GM21619 (cell line): ENCODE measurements around the gene AFDN.
"Not testable (repeated sequence)": the region's sequence is repeated elsewhere in the genome, so short reads cannot be mapped to it uniquely, and the experiment has no call there.

Experiments used
- ATAC-seq: cut with Tn5 transposase; IDR thresholded peaks from one replicate; pipeline ENCODE4 v1.9.1; 2021; ENCODE audit not compliant: unreplicated experiment

The AFDN gene

DNA sequence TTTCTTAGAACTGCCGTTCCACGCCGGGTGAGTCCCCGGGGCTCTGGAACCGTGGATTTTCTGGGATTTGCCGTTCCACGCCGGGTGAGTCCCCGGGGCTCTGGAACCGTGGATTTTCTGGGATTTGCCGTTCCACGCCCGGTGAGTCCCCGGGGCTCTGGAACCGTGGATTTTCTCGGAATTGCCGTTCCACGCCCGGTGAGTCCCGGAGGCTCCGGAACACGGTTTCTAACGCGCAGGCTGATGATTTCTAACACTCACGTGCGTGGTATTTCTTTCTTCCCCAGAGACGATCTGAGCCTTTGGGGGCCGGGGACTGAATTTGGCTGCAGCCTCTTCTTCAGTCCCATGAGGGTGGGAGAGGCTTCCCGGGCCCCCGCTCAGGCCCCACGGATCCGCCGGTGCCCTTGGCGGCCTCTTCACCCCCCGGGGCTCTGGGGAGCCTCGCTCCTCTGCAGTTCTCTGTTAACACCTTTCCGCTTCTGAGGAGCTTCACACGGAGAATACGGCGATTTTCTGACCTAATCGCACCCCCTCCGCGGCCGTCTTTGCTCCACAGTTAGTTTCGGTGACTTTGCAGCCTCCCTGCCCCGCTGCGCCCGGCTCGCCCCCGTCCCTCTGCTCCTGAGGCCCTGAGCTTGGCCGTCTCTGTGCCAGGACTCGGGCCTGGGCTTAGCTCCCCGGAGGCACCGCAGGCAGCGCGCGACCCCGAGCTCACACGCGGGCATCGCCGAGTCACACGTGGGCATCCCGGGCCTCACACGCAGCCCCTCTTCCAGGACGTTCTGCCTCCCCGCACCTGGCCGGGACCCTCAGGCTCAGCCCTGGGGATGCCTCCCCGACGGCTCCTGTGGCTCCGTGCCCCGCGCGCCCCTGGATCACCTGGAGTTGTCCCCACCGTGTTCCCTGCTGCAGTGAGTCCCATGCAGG, 163.6 kb downstream of the AFDN start:
- ATAC-seq: no peak

DNA sequence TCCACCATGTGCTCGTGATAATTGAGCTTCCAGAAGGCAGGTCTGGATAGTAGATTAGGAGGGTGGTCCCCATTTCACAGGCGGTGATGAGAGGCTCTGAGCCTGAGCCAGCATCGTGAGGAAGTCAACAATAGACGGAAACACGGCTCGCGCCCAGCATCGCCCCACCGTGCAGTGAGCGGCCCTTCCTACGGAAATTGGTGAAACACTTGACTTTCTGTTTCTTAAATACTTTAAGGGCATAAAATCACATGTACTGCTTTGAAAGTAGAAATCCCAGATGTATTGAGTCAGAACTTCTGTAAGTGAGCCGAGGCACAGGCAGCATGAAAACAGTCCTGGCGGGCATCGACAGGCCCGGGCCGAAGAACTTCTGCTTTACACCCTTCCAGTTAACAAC, 166.5 kb downstream of the AFDN start:
- no peak for ATAC-seq

DNA sequence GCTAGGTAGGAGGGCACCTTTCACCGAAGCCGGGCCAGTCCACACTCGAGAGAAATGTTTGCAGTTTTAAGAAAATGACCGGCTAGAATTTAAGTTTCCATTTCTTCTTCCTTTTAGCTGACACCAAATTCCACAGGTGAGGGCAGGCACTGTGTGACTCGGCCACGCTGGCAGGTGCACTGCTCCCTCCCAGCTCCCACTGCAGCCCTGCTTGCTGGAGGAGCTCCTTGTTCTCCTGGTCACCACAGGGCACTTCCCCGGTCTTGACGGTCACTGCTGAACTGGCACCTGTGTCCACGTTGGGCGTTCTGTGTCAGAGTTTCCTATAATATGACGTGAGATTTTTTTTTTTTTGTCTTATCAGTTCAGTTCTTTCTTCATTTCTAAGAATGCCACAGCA, 167.1 kb downstream of the AFDN start:
- no peak for ATAC-seq

DNA sequence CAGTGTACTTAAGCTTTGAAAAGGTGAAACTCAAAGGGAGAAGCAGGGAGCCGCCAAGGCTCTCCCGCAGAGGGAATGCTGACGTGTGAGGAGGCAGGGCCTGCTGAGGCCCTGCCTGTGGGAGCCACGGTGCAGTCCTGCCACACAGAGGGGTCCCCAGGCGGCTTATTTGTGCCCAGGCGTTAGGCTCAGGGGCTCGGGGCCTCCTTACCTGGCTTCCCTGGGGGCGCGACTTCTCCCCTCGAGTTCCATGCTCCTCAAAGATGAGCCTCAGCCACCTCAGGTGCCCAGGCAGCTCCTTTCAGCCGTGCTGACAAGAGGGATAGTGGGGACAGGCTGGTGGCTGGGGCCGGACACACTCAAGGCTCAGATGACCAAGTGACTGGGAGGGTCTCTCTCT, 168.6 kb downstream of the AFDN start:
- no peak for ATAC-seq

DNA sequence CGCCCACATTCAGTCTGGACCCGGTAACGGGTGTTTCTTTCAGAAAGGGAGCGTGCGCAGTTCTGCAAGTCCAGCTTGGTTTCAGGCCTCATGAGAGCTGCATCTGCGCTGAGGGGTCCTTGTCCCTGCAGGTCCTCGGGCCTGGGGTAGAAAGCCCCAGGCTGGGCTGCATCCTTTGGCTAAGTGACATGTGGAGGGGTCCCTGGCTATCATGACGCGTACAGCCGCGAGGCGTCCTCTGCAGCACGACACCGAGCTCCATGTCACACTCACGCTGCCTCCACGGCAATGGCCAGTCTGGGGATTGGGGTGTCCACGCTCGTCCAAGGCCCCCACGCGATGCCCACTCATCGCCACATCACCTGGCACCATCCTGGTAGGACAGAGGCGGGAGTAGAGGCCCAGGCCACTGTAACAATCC, 169.0 kb downstream of the AFDN start:
- no peak for ATAC-seq

DNA sequence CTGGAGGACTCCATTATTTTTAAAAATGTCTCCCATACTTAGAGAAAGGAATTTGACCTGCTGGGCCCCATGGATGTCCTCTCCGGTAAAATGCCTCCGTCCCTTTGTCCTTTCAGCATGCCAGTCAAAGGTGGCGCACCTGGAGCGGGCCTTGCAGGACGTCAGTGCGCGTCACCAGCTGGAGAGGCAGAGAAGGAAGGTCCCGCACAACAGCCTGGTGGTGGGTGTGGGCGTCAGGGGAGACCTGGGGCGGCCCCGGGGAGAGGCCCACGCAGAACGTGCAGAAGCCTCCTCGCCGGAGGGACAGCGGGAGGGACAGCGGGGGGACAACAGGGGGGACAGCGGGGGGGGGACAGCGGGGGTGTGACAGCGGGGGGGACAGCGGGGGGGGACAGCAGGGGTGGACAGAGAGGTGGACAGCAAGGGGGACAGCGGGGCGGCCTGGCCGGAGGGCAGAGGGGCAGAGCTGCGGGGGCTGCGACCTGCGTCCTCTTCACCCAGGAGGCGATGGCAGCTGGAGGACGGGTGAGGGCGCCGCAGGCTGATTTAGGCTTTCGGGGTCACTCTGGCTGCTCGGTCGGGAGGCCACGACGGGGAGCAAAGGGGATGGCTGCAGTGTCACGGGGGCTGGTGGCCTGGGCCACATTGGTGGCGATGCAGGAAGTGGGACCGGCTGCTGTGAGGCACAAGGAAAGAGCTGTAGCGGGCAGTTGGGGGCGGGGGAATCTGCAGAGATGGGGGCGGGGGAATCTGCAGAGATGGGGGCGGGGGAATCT, 169.9 kb downstream of the AFDN start:
- ATAC-seq: no peak

DNA sequence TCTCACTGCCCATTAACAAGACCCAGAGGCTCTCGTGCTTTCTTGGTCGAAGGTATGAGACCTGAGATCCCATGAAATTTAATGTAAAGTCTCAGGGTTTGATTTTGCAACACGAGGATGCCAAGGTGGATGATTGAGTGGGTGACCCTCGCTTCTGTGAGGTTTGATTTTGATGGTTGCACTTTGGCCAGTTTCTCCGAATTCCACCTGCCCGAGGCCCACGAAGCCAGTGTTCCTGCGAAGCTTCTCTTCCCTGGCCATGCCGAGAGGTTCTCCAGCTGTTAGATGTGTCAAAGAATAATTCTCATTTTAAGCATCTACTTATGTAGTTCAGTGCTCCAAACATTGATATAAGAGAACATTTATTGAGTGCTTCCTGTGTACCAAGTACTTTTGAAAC, 170.9 kb downstream of the AFDN start, which contains the start of gene KIF25:
KIF25 (plus strand) TSS at position 30 of the 400 bp plus-strand sequence. CDS start 31,915 bp downstream, outside the sequence.
- no peak for ATAC-seq

DNA sequence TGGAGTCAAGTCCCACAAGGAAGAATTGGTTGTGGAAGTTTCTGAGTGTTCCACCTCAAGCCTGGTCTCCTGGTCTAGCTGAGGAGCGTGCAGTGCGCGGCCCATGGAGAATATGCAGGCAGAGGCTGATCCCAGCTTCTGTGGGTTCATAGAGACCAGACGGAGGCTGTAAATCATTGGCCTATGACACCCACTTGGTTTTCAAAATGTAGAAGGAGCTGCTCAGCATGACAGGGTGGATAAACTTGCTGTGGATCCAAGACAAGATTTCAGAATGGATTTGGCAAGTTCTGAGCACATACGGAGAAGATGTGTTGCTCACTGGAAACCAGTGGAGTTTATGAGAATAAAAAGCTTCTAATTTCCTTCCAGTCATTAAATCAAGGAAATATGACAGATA, 171.5 kb downstream of the AFDN start:
- no peak for ATAC-seq

DNA sequence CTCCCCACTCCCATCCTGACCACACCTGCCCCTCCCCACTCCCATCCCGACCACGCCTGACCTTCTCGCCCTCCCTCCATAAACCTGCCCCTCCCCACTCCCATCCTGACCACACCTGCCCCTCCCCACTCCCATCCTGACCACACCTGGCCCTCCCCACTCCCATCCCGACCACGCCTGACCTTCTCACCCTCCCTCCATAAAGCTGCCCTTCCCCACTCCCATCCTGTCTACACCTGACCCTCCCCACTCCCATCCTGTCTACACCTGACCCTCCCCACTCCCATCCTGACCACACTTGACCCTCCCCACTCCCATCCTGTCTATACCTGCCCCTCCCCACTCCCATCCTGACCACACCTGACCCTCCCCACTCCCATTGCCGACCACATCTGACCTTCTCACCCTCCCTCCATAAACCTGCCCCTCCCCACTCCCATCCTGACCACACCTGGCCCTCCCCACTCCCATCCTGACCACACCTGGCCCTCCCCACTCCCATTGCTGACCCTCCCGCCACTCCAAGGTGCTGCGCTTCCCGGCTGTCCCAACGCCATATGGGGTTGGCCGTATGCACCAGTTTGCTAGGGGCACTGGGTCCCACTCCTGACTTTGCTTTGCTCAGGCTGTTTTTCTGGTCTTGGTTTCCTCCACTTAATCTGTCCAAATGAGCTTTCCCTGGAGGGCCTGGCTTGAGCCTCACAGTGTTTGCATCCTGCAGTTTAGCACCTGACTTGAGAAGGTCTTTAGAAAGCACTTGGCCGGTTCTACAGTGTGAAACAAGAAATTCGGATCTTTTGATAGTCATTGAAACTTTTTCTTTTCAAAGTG, 173.7 kb downstream of the AFDN start:
- no peak for ATAC-seq

DNA sequence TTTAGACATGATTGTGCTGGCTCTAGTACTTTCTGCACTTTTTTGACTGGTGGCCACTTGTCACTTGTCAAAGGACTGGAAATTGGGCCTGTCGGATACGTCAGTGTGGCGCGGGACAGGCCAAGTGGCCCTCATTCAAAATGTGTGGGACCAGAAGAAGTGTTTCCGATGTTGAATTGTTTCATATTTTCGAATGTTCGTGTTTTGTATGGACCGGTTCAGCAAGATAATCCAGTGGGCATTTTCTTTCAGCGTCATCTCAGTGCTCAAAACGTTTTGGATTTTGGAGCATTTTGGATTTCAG, 174.3 kb downstream of the AFDN start:
- no peak for ATAC-seq

DNA sequence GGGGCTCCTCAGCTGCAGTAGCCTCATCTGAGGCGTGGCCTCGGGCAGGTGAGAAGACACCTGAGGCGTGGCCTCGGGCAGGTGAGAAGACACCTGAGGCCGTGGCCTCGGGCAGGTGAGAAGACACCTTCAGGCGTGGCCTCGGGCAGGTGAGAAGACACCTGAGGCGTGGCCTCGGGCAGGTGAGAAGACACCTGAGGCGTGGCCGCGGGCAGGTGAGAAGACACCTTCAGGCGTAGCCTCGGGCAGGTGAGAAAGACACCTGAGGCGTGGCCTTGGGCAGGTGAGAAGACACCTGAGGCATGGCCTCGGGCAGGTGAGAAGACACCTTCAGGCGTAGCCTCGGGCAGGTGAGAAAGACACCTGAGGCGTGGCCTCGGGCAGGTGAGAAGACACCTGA, 174.8 kb downstream of the AFDN start:
- ATAC-seq: not testable (repeated sequence)

DNA sequence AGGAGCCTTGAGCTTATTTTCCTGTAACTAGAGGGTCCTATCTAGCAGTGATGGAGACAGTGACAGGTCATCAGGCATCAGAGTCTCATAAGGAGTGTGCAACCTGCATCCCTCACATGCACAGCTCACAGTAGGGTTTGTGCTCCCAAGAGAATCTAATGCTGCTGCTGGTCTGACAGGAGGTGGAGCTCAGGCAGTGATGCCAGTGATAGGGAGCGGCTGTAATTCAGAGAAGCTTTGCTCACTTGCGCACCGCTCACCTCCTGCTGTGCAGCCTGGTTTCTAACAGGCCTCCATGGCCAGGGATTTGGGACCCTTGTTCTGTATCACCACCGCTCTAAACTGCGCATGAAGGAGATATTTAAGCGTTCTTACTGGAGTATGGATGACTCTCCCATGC, 176.1 kb downstream of the AFDN start:
- no peak for ATAC-seq

DNA sequence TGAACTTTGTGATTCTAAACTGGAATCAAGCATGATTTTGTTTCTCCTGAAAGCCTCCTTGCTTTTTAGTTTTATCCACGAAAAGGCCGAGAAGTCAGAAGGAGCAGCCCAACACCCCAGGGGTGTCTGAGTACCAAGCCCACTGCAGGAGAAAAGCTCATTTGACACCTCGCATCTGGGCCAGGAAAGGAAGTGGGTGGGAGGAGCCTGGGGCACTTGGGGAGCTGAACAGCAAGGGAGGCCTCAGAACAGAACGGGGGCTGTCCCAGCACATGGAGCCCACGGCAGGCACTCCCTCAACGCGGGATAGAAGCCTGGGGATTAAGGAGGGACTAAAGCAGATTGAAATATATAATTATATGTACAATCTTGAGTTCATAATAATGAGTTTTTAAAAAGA, 177.3 kb downstream of the AFDN start:
- no peak for ATAC-seq

DNA sequence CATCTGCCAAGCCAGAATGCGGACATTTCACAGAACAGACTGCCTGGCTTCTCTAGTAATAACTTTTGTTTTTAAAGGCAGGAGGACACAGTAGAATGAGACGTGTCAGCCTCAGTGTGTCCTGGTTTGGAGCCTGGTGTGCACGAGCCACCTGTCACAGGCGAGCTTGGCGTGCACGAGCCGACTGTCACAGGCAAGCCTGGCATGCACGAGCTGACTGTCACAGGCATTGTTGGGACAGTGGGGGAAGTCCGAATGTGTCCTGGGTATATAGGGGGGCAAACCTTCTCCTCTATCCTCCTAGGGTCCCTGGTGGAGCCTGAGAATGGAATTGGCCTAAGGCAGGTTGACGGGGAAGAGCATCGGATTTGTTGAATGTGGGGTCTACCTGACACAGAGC, 178.2 kb downstream of the AFDN start:
- no peak for ATAC-seq

DNA sequence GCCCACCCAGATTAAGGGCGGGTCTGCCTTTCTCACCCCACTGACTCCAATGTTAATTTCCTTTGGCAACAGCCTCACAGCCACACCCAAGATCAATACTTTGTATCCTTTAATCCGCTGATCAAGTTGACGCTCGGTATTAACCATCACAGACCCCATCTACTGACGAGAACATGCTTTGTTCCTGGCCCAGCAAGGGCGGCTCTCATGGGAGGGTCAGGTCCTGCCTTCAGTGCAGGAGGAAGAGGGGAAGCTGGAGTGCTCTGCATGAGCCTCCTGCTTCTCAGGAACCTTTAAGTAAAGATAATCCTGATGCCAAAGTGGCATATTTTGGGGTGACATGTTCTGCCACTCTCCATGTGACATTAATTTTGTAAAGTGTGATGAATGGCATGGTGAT, 179.1 kb downstream of the AFDN start:
- ATAC-seq: no peak

DNA sequence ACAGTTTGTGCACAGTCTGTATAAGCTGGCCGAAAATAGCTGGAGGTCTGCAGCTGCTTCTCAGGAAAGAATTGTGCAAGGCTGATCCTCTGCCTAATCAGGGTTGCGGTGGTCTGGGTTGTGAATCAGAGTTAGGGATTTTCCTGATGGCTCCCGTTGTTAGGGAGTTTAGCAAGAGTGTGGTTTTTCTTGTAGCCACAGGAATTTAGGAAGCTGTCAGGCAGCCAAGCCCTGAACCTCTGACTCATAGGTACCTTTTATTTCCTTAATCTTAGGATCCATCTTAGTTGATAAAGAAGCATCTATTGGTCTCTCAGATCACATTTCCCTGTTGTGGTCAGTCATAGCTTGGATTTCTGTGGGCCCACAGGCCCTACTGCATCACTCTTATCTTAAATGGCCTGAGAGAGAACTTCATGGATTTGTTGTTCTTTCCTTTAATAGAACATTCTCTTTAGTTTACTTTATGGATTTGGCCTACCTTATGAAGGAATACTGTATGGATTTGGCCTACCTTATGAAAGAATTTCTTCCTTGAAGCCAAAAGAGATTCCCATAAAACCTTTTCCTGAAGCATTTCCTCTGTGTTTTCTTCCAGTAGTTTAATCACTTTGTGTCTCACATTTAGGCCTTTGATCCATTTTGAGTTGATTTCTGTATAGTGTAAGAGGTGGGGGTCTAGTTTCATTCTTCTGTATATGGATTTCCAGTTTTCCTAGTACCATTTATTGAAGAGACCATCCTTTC, 181.1 kb downstream of the AFDN start:
- no peak for ATAC-seq

DNA sequence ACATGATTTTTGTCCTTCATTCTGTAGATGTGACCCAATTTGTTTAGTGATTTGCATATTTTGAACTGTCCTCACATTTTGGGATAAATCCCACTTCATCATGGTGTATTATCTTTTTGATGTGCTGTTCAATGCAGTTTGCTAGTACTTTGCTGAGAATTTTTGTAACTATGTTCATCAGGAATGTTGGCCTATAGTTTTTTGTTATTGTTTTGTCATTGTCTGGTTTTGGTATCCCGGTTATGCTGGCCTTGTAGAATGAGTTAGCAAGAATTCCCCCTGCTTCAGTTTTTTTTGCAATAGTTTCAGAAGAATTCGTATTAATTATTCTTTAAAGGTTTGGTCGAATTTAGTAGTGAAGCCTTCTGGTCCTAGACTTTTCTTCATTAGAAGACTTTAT, 182.6 kb downstream of the AFDN start:
- ATAC-seq: no peak

DNA sequence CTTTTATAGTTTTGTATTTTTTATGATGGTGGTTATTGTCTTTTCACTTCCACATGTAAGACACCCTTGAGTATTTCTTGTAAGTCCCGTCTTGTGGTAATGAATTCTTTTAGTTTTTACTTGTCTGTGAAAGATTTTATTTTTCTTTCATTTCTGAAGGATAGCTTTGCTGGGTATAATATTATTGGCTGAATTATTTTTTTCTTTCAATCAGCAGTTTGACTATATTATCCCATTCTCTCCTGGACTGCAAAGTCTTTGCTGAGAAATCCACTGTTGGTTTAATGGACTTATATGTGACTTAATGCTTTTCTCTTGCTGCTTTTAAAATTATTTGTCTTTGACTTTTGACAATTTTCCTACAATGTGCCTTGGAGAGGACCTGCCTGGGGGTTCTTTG, 184.6 kb downstream of the AFDN start:
- ATAC-seq: no peak

DNA sequence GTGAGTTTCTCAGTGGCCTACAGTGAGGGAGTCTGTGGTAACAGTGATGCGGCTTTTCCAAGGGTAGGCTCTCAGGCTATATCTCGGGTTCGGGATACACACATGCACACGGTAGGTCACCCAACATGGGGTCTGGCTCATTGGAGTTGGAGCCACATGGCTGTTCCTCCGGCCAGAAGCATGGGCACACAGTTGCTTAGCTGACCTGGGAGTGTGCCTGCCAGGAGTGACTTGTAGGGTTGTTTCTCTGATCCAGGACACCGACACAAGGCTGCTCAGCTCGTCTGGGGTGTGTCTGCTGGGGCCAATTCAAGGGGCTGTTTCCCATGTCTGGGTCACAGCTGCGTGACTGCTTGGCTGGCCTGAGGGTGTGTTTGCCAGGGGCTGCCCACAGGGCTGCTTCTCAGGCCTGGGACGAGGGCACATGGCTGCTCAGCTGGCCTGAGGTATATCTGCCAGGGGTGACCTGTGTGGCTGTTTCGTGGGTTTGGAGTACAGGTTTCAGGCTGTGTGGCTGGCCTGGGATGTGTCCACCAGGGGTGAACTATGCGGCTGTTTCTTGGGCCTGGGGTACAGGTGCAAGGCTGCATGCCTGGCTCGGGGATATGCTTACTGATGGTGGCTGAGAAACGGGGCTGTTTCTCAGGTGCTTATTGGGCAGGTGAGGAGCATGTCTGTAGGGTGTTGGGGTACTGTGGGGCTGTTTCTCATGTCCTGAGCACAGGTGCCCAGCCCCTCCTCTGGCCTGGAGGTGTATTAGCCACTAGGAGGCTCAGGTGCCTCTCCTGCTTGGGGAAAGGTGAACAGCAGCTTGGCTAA, 185.9 kb downstream of the AFDN start:
- ATAC-seq: no peak
